HG03097 (cell line): ENCODE data around the gene IL17REL.

Source experiments
- ATAC-seq: cut with Tn5 transposase; IDR thresholded peaks from one replicate; pipeline ENCODE4 v1.9.1; 2021; ENCODE audit not compliant: unreplicated experiment, low FRiP score

IL17REL gene

GRCh38 chr22:49970528-49971231 is 41.9 kb downstream of the IL17REL start:
- peak; percentile 47 for ATAC-seq

GRCh38 chr22:49969751-49970527 is 42.6 kb downstream of the IL17REL start:
- no peak for ATAC-seq

- no peak for ATAC-seq
Measured at GRCh38 chr22:49968831-49969661, 43.5 kb downstream of the IL17REL start.

- no peak for ATAC-seq
Measured at GRCh38 chr22:49968313-49968830, 44.2 kb downstream of the IL17REL start.

GRCh38 chr22:49967706-49968208 is 44.8 kb downstream of the IL17REL start:
- ATAC-seq, result no peak

GRCh38 chr22:49966774-49967705 is 45.5 kb downstream of the IL17REL start:
- ATAC-seq, result no peak

GRCh38 chr22:49966041-49966773 is 46.4 kb downstream of the IL17REL start:
- no peak for ATAC-seq

- ATAC-seq, result no peak
Measured at GRCh38 chr22:49965091-49966040, 47.2 kb downstream of the IL17REL start.

- ATAC-seq, result no peak
Measured at GRCh38 chr22:49964136-49965090, 48.2 kb downstream of the IL17REL start.

GRCh38 chr22:49963647-49964026 is 48.9 kb downstream of the IL17REL start:
- ATAC-seq, result no peak

GRCh38 chr22:49962751-49963646 is 49.6 kb downstream of the IL17REL start:
- no peak for ATAC-seq

- ATAC-seq, result no peak
Measured at GRCh38 chr22:49962012-49962750, 50.4 kb downstream of the IL17REL start.

- no peak for ATAC-seq
Measured at GRCh38 chr22:49961601-49962011, 51.0 kb downstream of the IL17REL start.

GRCh38 chr22:49961005-49961600 is 51.5 kb downstream of the IL17REL start:
- no peak for ATAC-seq
